HUES6 (cell line): ENCODE measurements around the gene IGF2BP3.
"Not testable (repeated sequence)": the region's sequence is repeated elsewhere in the genome, so short reads cannot be mapped to it uniquely, and the experiment has no call there.

Experiments used
- H3K27ac ChIP-seq: 2 replicates; pipeline ENCODE4 v1.7.0; 2013; ENCODE audit warnings: low read depth, mild to moderate bottlenecking, low read length, inconsistent platforms
- H3K27me3 ChIP-seq: 2 replicates; pipeline ENCODE4 v1.6.1; 2013; ENCODE audit warnings: low read length; ENCODE audit not compliant: control insufficient read depth, insufficient read depth
- H3K36me3 ChIP-seq: 2 replicates; pipeline ENCODE4 v1.6.1; 2013; ENCODE audit warnings: low read length; ENCODE audit not compliant: control insufficient read depth, insufficient read depth
- H3K4me1 ChIP-seq: 2 replicates; pipeline ENCODE4 v1.6.1; 2013; ENCODE audit warnings: low read length; ENCODE audit not compliant: control insufficient read depth, insufficient read depth
- H3K4me3 ChIP-seq: 2 replicates; pipeline ENCODE4 v1.5.1; 2013; ENCODE audit warnings: low read depth, low read length
- H3K9ac ChIP-seq: one replicate; pipeline ENCODE4 v1.6.1; 2013; ENCODE audit warnings: mild to moderate bottlenecking, low read length
- H3K9me3 ChIP-seq: 2 replicates; pipeline ENCODE4 v1.6.1; 2013; ENCODE audit warnings: low read depth, low read length; ENCODE audit not compliant: control insufficient read depth, insufficient read depth

The IGF2BP3 gene

DNA sequence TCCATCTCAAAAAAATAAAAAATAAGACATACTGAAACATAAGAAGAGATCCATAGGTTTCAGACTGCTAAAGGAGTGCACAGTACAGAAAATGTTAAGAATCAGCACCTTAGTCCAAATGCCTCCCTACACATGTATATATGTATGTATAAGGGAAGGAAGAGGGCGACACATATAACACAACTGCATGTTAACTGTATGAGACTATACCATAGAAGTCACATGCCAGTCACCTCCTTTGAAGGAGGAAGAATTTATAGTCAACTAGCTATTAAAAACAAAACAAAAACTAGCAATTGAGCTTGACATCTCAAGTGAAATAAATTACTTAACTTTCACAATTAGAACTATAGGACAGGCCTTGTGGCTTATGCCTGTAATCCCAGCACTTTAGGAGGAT is 50.4 kb downstream of the IGF2BP3 start:
- Histone ChIP-seq H3K4me1 (peaks cover 33% of the 10 kb centered on the region), H3K4me3 (no peak overlapping the region), H3K27me3 (no peaks in the 10 kb centered on the region), H3K36me3 (peaks cover 30% of the 10 kb centered on the region), H3K27ac (no peak overlapping the region), H3K9me3 (no peaks in the 10 kb centered on the region), H3K9ac (no peak overlapping the region)

DNA sequence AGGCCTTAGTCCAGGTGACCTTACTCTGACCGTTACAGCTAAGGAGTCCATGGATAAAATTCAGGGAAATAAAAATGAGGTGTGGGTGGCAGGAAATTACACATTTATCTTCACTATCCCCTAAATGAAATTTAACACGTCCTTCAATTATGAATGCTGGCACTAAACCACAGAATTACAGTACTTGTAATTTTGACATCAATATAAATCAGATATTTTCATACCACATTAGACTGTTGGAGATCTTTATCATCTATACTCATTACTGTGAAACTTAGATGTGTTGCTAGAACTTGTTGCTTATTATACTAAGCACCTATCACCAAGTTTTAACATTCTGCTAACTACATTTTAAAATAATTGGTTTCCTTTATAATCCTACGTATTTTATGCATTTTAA is 51.1 kb downstream of the IGF2BP3 start:
- H3K27ac ChIP-seq = no peak overlapping the region; the same call in 1 of the 2 replicates
- H3K4me3 ChIP-seq = no peak overlapping the region
- H3K36me3 ChIP-seq = peaks cover 37% of the 10 kb centered on the region
- H3K9me3 ChIP-seq = no peaks in the 10 kb centered on the region
- H3K4me1 ChIP-seq = peaks cover 33% of the 10 kb centered on the region
- H3K27me3 ChIP-seq = no peaks in the 10 kb centered on the region
- H3K9ac ChIP-seq = no peak overlapping the region

DNA sequence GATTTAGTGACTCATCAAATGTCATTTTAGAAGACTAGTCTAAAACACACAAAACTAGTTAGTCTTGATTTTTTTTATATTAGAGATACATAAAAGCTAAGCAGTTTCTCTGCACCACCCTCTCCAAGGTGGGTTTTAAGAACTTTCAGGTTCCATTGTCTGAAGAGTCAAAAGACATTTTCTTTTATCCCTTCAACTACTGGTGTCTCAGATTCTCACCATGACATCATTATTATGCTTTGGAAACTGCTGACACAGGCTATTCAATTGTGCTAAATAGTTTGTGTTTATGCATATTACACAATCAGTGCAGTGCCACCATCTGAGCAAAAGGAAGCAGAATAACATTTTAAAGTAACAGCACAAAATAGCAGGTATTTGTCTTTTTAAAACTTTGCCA is 52.2 kb downstream of the IGF2BP3 start:
- Histone ChIP-seq H3K36me3 (peaks cover 44% of the 10 kb centered on the region), H3K27ac (peak overlapping the region; percentile 48; the same call in 1 of the 2 replicates), H3K9ac (no peak overlapping the region), H3K4me1 (peaks cover 29% of the 10 kb centered on the region), H3K4me3 (no peak overlapping the region), H3K9me3 (no peaks in the 10 kb centered on the region), H3K27me3 (no peaks in the 10 kb centered on the region)

DNA sequence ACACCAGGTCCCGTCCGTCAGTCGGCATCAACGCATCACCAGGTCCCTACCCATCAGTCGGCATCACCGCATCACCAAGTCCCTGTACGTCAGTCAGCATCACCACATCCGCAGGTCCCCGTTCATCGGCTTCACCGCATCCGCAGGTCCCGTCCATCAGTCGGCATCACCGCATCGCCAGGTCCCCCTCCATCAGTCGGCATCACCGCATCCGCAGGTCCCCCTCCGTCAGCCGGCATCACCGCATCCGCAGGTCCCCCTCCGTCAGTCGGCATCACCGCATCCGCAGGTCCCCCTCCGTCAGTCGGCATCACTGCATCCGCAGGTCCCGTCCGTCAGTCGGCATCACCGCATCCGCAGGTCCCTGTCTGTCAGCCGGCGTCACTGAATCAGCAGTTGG is 55.1 kb downstream of the IGF2BP3 start:
- no peaks in the 10 kb centered on the region for H3K9me3 ChIP-seq
- H3K4me1 ChIP-seq = peaks cover 23% of the 10 kb centered on the region
- no peak overlapping the region for H3K9ac ChIP-seq
- peaks cover 65% of the 10 kb centered on the region for H3K36me3 ChIP-seq
- no peak overlapping the region for H3K4me3 ChIP-seq
- H3K27me3 ChIP-seq = no peaks in the 10 kb centered on the region
- no peak overlapping the region for H3K27ac ChIP-seq

DNA sequence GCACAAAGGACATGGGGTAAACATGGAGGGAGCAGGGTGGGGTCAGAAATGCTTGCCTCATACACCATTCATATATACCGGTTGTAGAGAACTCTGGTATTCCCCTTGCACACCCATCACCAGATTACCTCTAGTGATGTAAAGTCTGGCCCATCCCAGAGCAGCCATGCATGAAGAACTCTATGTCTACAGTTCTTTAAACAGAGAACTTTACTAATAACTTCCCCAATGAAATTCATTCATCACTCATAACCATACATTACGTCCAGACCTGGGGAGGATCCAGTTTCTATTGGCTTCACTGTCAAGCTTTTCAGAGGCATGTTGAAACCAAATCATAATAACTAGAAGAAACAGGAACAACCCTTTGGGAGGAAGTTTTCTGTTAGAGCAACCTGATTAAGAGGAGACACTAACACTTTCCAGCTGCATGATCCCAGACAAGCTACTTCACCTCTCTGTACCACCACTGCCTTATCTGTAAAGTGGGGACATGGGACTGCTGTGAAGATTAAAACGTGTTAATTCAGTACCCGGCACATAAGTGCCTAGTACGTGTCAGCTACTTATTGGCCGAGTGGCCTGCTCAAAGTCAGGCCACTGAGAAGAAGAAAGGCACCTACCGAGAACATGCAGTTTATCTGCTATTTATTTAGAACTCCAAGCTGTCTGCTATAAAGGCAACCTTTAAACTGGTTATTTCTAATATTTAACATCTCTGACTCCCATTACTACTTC is 59.7 kb downstream of the IGF2BP3 start:
- Histone ChIP-seq H3K9ac (no peak overlapping the region), H3K27ac (no peak overlapping the region), H3K9me3 (peaks cover 14% of the 10 kb centered on the region), H3K27me3 (no peaks in the 10 kb centered on the region), H3K4me1 (no peaks in the 10 kb centered on the region), H3K36me3 (peaks cover 82% of the 10 kb centered on the region), H3K4me3 (no peak overlapping the region)

DNA sequence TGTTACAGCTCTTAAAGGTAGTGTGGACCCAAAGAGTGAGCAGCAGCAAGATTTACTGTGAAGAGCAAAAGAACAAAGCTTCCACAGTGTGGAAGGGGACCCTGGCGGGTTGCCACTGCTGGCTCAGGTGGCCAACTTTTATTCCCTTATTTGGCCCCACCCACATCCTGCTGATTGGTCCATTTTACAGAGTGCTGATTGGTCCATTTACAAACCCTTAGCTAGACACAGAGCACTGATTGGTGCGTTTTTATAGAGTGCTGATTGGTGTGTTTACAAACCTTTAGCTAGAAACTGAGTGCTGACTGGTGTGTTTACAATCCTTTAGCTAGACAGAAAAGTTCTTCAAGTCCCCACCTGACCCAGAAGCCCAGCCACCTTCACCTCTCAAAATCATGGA is 63.7 kb downstream of the IGF2BP3 start:
- H3K4me3 ChIP-seq, H3K27ac ChIP-seq, H3K27me3 ChIP-seq, H3K9ac ChIP-seq, H3K4me1 ChIP-seq: not testable (repeated sequence)
- peaks cover 89% of the 10 kb centered on the region for H3K36me3 ChIP-seq
- H3K9me3 ChIP-seq = peaks cover 14% of the 10 kb centered on the region

DNA sequence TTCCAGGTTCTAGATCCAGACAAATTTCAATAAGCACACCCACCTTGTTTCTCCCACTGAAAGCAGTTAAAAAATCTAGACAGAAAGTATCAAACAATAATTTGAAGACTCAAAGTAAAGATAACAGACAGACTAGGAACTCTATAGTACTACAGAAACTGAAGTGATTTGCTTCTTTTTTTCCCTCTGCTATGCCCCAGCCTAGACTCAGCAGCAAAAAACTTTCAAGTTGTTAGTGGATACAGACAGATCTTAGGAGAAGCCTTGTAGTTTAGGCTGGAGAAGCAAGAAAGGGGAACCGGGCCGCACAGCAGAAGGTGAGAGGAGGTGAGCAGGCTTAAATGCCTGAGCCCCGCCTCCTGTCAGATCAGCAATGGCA is 65.1 kb downstream of the IGF2BP3 start:
- Histone ChIP-seq H3K9ac (no peak overlapping the region), H3K9me3 (peaks cover 14% of the 10 kb centered on the region), H3K4me1 (no peaks in the 10 kb centered on the region), H3K27ac (no peak overlapping the region), H3K36me3 (peaks cover 90% of the 10 kb centered on the region), H3K27me3 (no peaks in the 10 kb centered on the region), H3K4me3 (no peak overlapping the region)

DNA sequence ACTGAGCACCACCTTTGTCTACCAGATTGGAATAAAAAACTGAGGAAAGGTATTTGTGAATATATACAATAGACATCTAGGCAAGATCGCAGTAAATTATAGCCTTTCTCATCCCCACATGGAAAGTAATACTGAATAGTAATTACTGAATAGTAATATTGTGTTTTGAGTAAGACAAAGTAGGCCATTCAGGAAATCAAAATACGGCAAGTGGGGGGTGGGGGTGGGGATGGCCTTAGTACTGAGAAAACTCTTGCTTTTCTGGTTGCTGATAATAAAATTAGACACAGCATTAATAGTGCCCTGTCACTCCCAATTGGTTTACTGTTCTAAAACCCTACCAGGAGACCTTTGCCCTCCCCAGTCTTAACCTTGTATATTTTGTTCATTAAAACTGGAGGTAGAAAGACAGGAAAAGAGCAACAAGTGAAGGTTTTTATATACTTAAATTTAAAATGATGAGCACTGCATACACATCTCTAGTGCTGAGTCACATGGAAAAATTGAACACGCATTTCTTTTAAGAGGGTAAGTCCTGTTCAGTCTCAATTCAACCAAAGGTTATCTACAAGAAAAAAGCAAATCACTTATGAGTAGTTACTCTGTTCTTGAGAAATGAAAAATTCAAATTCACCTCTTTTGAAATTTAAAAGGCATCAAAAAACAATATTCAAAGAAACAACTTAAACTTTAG is 65.6 kb downstream of the IGF2BP3 start:
- Histone ChIP-seq H3K27me3 (no peaks in the 10 kb centered on the region), H3K4me3 (no peak overlapping the region), H3K9ac (no peak overlapping the region), H3K9me3 (peaks cover 14% of the 10 kb centered on the region), H3K27ac (no peak overlapping the region), H3K36me3 (peaks cover 89% of the 10 kb centered on the region), H3K4me1 (no peaks in the 10 kb centered on the region)

DNA sequence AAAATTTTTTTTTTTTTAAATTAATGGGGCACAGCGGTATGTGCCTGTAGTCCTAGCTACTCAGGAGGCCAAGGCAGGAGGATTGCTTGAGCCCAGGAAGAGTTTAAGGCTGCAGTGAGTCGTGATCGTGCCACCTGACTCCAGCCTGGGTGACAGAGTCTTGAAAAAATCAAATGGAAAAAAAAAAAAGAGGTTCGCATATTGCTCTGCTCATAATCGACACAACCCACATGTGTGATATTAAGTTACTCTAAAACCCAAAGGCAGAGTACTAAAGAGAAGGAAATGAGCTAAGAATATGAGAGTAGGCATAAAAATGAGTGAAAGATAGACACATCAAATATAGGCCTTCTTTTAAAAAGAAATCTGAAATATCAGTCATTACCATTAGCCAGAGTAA is 66.3 kb downstream of the IGF2BP3 start:
- Histone ChIP-seq H3K27ac (no peak overlapping the region), H3K9ac (no peak overlapping the region), H3K4me1 (no peaks in the 10 kb centered on the region), H3K9me3 (peaks cover 10% of the 10 kb centered on the region), H3K36me3 (peaks cover 82% of the 10 kb centered on the region), H3K4me3 (no peak overlapping the region), H3K27me3 (no peaks in the 10 kb centered on the region)

DNA sequence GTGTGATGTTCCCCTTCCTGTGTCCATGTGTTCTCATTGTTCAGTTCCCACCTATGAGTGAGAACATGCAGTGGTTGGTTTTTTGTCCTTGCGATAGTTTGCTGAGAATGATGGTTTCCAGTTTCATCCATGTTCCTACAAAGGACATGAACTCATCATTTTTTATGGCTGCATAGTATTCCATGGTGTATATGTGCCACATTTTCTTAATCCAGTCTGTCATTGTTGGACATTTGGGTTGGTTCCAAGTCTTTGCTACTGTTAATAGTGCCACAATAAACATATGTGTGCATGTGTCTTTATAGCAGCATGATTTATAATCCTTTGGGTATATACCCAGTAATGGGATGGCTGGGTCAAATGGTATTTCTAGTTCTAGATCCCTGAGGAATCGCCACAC is 72.2 kb downstream of the IGF2BP3 start:
- not testable (repeated sequence) for H3K9me3 ChIP-seq, H3K4me1 ChIP-seq, H3K9ac ChIP-seq, H3K4me3 ChIP-seq, H3K27ac ChIP-seq, H3K27me3 ChIP-seq
- peaks cover 63% of the 10 kb centered on the region for H3K36me3 ChIP-seq

DNA sequence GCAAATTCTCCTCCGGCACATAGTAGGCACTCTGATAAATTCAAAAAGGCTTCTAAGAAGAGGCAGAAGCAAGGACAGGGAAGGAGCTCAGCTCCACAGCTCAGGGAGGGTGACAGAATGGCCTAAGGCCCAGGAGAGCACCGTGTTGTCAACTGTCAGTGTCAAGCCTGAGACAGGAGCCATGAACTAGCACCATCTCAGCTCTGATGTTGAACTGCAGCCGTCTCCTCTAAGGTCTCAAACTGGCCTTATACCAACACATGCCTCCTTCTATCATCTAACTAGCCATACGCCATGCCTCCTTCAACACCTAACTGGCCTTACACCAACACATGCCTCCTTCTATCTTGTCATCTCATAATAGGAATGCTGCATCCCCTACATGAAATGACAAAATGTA is 73.0 kb downstream of the IGF2BP3 start:
- H3K27me3 ChIP-seq = no peaks in the 10 kb centered on the region
- peaks cover 61% of the 10 kb centered on the region for H3K36me3 ChIP-seq
- H3K9me3 ChIP-seq = no peaks in the 10 kb centered on the region
- H3K27ac ChIP-seq = no peak overlapping the region
- no peak overlapping the region for H3K4me3 ChIP-seq
- no peaks in the 10 kb centered on the region for H3K4me1 ChIP-seq
- no peak overlapping the region for H3K9ac ChIP-seq
